ENCODE results near the gene CDH4.

Gene CDH4

DNA sequence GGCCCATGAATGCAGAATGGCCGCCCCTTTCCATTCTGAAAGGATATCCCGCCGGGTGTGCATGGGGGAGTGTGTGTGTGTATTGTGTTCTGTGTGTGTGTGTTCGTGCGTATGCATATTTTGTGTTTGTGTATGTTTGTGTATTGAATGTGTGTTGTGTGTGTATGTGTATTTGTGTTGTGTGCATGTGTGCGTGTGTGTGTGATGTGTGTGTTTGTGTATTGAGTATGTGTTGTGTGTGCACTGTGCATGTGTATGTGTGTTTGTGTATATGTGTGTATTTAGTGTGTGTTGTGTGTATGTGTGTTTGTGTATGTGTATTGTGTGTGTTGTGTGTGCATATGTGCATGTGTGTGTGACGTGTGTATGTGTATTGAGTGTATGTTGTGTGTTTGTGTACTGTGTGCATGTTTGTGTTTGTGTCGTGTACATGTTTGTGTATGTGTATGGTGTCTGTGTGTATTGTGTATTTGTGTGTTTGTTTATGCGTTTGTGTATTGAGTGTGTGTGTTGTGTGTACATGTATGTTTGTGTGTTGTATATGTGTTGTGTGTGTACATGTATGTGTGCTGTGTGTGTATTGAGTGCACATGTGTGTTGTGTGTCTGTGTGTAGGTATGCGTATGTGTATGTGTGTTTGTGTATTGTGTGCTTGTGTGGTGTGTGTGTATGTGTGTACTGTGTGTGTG, 587.3 kb downstream of the CDH4 start:
- no peak for DNase-seq (ENCODE audit: low spot score)
- no peak overlapping the region for H3K27ac ChIP-seq
- TF ChIP-seq, protein P1, sequence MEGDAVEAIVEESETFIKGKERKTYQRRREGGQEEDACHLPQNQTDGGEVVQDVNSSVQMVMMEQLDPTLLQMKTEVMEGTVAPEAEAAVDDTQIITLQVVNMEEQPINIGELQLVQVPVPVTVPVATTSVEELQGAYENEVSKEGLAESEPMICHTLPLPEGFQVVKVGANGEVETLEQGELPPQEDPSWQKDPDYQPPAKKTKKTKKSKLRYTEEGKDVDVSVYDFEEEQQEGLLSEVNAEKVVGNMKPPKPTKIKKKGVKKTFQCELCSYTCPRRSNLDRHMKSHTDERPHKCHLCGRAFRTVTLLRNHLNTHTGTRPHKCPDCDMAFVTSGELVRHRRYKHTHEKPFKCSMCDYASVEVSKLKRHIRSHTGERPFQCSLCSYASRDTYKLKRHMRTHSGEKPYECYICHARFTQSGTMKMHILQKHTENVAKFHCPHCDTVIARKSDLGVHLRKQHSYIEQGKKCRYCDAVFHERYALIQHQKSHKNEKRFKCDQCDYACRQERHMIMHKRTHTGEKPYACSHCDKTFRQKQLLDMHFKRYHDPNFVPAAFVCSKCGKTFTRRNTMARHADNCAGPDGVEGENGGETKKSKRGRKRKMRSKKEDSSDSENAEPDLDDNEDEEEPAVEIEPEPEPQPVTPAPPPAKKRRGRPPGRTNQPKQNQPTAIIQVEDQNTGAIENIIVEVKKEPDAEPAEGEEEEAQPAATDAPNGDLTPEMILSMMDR (conservative IDR thresholded peaks at IDR 0.05; ENCODE audit: low read depth): no peak
- CTCF ChIA-PET: interaction anchor here (0.5 kb wide), 1 partner anchor 648 kb away, joined by 3 read pairs; no protein-coding TSS in a partner anchor
- POLR2A ChIA-PET (ENCODE audit: low non-redundant PET): no interaction called here

DNA sequence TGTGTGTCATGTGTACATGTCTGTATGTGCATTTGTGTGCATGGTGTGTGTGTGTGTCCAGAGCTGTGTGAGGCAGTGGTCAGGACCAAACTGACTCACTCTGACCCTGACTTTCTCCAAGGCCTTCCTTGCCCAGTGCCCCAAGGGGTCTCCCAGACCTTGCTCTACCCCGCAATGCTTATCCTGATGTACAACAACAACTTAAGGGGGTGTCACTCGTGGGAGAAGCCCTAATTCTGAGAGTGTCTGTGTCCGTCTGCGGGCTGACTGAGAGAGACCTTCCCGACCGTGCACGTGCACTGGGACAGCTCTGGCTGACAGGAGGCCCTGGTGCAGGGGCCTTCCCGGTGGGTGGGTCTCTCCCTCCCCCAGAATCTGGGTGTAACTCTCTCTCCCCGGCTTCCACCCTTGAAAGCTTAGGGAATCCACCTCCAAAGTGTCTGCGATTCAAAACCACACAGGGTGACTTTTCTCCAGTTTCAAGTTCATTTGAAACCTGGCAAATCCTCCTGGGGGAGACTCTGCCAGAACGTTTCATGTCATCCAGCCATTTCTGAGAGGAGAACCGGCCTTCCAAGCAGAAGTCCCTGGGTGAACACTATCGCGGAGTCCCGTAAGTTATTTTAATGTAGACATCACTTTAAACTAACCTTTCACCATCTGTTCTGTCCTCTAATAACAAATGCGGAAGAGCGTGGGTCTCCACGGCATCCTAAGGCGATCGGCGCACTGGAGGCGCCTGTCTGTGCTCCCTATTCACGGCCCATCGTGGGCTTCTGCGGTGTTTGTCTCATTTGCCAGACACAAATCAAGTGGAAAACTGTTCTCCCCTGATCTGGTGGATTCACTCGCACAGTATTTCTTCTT, 588.1 kb downstream of the CDH4 start:
- no peak overlapping the region for H3K27ac ChIP-seq
- ChIA-PET POLR2A (ENCODE audit: low non-redundant PET) (no interaction called here), CTCF (no interaction called here)
- no peak for DNase-seq (ENCODE audit: low spot score)
- TF ChIP-seq, protein P1 (conservative IDR thresholded peaks at IDR 0.05; ENCODE audit: low read depth): no peak

DNA sequence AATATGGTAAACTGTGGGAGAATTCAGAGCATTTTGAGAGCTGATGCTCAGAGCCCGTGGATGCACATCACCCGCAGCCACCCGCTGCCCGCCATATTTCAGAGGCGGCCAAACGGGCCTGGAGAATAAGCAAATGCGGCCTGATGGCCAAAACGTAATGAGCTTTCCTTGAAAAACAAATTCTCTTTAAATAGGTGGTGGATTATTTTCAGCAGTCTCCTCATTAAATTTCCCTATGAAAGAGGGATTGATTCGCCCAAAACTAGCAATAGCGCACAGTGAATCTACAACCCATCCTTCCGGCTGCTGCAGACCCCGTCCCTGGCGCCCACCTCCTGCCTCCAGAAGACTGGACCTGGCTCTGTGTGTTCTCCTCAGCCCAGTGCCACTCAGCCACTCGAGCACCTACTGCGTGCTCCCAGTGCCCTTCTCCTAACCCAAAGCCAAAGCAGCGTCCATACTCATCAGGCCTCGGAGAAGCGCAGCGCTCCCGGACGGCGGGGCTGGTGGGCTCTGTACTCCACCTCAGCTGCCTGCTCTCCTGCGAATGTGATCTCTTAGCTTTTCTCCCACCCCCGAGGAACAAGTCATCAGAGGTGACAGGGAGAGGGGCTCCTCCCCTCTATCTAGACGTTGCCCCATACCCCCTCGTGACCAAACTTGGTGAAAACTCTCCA, 588.9 kb downstream of the CDH4 start:
- CTCF ChIA-PET: no interaction called here
- no peak for DNase-seq (ENCODE audit: low spot score)
- POLR2A ChIA-PET (ENCODE audit: low non-redundant PET): no interaction called here
- H3K27ac ChIP-seq: no peak overlapping the region
- TF ChIP-seq, protein P1 (conservative IDR thresholded peaks at IDR 0.05; ENCODE audit: low read depth): no peak

DNA sequence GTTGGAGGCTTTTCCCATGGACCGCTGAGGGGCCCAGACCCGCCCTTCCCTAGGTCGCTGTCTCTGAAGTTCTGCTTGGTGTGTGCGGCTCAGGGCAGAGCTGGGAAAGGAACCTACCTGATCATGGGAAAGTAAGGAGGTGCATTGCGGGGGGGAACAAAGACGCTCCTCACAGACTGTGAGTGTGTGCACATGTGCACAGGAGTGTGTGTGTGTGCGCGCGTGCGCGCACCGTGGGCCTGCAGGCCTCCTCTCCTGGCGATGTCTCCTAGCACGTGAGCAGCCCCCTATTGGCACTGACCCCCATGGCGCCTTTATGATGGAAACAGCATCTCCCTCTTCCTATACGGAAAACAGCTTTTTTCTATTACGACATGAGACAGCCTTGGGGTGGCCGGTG, 589.5 kb downstream of the CDH4 start:
- CTCF ChIA-PET: no interaction called here
- POLR2A ChIA-PET (ENCODE audit: low non-redundant PET): no interaction called here
- TF ChIP-seq, protein P1 (conservative IDR thresholded peaks at IDR 0.05; ENCODE audit: low read depth): no peak
- no peak for DNase-seq (ENCODE audit: low spot score)
- no peak overlapping the region for H3K27ac ChIP-seq

DNA sequence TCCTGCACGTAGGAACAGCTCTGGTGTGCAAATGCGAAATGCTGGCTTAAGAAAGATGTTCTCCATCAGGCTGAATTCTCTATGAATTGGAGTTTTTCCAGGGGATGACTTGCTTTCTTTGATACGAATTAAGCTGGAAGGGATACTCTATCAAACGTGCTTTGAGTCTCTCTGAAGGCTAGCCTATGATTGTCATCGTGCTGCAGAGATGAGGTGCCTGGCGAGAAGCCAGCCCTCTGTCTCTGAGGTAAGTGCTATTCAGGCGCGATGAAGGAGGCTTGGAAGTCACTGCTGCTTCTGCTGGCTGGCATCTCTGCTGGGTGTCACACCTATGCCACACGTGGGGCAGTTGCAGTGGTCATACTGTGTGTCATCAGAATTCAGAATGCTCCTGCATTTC, 589.9 kb downstream of the CDH4 start:
- ChIA-PET POLR2A (ENCODE audit: low non-redundant PET) (no interaction called here), CTCF (interaction anchor here (0.6 to 0.8 kb wide), 2 partner anchors 290 to 306 kb away, joined by 3 to 4 read pairs; no protein-coding TSS in a partner anchor)
- H3K27ac ChIP-seq: no peak overlapping the region
- DNase-seq (ENCODE audit: low spot score): no peak
- TF ChIP-seq, protein P1 (conservative IDR thresholded peaks at IDR 0.05; ENCODE audit: low read depth): no peak

DNA sequence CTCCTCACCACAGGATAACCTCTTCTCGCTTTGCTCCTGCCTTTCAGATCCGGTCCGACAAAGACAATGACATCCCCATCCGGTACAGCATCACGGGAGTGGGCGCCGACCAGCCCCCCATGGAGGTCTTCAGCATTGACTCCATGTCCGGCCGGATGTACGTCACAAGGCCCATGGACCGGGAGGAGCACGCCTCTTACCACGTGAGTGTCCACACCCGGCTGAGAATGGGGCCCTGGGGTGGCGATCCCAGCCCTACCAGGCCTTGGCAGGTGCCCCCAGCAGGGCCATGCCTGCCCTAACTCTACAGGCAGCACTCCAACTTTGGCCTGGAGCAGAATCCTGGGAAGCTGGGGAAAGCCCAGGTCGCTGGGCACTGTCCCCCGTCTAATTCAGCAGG, 592.6 kb downstream of the CDH4 start:
- POLR2A ChIA-PET (ENCODE audit: low non-redundant PET): no interaction called here
- CTCF ChIA-PET: no interaction called here
- no peak for DNase-seq (ENCODE audit: low spot score)
- no peak overlapping the region for H3K27ac ChIP-seq
- TF ChIP-seq, protein P1 (conservative IDR thresholded peaks at IDR 0.05; ENCODE audit: low read depth): no peak
